ENCODE data around the gene PDP2.
A peak's percentile ranks its signal among the peaks of the same experiment; 100 is the strongest.

The PDP2 gene, protein sequence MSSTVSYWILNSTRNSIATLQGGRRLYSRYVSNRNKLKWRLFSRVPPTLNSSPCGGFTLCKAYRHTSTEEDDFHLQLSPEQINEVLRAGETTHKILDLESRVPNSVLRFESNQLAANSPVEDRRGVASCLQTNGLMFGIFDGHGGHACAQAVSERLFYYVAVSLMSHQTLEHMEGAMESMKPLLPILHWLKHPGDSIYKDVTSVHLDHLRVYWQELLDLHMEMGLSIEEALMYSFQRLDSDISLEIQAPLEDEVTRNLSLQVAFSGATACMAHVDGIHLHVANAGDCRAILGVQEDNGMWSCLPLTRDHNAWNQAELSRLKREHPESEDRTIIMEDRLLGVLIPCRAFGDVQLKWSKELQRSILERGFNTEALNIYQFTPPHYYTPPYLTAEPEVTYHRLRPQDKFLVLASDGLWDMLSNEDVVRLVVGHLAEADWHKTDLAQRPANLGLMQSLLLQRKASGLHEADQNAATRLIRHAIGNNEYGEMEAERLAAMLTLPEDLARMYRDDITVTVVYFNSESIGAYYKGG

GRCh38 chr16:66880288-66881013 is at the start of gene PDP2:
Gene PDP2 (plus strand): TSS chr16:66880515. CDS start chr16:66884285, 3,770 bp downstream.
- DNase-seq (ENCODE audit: low read depth): peak; percentile 85

DNA sequence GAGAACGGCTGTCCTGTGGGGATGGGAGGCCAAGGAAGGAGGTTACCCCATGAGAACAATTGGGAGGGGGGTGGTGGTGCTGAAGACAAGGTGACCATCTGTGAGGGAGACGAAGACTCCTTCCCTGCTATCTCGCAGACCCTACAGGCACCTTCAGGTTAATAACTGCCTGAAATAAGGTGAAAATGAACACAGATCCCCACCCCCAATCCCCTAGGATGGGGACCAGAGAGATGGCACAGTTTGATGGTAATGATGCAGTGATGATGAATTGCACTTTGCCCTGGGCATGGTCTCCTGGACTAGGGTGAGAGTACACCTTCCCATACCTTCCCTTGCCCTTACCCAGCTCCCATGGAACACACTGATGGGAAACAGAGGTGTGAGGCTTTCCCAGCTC is 48.1 kb upstream of the PDP2 start:
- DNase-seq (ENCODE audit: low read depth): no peak

GRCh38 chr16:66832661-66833305 is 47.5 kb upstream of the PDP2 start:
- DNase-seq (ENCODE audit: low read depth): no peak

DNA sequence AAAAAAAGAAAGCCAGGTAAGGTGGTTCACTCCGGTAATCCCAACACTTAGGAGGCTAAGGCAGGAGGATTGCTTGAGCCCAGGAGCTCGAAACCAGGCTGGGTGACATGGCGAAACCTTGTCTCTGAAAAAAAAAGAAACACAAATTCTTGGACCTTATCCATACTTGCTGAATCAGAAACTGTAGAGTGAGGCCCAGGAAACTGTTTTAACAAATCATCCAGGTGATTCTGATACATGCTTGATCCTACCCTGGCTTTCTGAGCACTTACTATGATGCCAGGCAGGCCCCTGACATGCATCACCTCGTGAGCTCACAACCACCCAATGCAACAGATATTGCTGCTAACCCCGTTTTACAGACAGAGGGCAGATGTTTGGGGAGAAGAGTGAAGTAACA is 45.6 kb upstream of the PDP2 start:
- no peak for DNase-seq (ENCODE audit: low read depth)

- DNase-seq (ENCODE audit: low read depth): no peak
These were observed 39.4 kb upstream of the PDP2 start for GRCh38 chr16:66840883-66841282.

DNA sequence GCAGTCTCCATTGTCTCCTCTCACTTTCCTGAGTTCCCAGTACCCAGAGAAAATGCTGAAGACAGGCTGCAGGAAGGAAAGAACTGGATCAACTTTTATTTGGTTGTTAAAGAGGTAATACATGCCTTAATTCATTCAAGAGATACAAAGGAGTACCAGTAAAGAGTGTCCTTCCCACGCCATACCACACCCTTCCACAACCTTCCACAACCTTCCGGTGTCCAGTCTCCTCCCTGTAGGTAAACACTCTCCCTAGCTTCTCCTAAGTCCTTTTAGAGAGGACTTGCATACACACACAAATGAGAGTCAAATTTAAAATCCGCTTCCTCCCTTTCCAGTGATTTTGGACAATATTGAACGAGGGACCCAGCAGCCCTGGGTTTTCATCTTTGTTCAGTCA is 38.9 kb upstream of the PDP2 start:
- DNase-seq (ENCODE audit: low read depth): no peak

DNA sequence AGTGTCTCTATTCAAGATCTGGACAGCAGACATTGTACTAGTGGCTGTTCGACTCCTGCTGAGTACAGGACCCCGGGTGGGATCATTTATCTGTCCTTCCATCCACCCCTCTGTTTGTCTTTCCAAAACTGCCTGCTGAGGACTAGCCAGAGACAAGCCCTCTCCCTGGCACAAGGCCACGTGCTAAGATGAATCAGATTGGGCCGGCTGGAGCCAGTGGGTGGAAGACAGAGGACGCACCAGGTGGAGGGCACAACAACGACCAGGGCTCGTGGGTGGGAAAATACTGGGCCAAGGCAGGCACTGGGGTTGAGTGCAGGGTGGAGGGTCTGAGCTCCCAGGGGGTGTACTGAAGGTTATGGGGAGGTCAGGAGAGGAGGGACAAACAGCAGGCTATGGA is 37.5 kb upstream of the PDP2 start:
- DNase-seq (ENCODE audit: low read depth): no peak

- no peak for DNase-seq (ENCODE audit: low read depth)
These were observed 37.1 kb upstream of the PDP2 start for GRCh38 chr16:66843191-66843590.

- DNase-seq (ENCODE audit: low read depth): no peak
These were observed 36.3 kb upstream of the PDP2 start for GRCh38 chr16:66844009-66844341.

DNA sequence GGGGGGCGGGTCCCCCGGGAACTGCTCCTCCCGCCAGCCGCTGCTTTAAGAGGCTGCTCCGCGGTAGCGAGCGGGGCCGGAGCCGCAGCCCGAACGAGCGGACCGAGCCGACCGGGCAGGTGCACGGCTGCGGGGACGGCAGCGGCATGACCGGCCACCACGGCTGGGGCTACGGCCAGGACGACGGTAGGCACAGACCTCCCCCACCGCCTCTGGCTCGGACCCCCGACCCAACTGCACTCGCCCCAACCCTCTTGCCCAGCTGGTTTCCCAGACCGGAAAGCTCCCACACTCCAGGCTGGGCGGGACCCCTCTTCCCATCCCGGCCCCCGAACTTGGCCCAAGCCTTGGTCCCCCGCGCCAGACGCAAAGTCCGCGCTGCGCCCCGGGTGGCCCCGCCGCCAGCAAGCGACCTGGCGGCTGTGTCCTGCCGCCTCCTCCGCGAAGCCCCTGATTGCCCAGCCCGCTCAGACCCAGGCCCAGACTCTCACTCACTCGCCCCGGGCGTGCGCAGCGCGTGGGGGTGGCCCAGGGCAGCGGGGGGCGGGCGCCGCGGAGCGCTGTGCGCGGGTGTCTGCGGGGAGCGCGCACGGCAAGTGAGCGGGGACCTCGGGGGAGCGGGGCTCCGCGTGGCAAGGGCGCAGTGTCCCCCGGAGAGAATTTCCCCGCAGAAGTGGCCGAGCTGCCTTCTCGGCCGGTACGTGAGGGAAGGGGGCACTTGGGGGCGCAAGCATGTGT is 35.8 kb upstream of the PDP2 start, which contains the start of gene CA7:
TSS of gene CA7 (plus strand) at position 73 of the 738 bp plus-strand sequence. CDS start at position 147, 74 bp downstream.
- DNase-seq (ENCODE audit: low read depth): no peak

DNA sequence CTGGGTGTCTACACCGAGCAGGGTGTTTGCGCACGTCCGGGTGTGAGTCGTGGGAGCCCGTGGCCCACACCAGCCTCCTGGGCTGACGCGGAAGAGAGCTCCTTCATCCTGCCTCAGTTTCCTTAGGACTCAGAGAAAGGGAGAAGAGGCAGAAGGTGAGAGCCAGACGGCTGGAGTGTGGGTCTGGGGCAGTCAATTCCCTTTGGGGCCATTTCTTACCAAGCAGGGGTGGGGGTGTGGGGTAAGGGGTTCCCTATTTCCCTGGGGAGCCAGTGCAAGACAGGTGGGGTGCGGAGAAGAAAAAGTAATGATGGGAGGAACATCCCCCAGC is 35.3 kb upstream of the PDP2 start:
- no peak for DNase-seq (ENCODE audit: low read depth)

DNA sequence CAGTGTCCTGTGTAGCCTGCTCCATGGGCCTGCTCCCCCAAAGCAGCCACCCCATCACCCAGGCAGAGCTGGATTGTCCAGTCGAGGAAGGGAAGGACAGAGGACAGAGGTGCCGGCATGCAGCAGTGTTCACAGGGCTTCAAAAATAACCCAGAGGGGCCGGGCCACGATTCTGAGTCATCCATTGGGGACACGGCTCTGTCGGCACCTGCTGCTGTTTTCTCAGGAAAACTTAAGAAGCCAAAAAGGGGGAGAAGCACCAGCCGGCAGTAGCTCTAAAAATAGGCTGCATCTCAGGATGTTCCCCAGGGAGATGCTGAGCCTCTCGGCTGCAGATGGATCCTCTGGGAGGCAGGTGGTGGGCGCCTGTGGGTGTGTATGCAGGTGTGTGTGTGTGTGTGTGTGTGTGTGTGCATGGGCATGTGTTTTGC is 34.5 kb upstream of the PDP2 start:
- no peak for DNase-seq (ENCODE audit: low read depth)

GRCh38 chr16:66846266-66846665 is 34.0 kb upstream of the PDP2 start:
- no peak for DNase-seq (ENCODE audit: low read depth)

- no peak for DNase-seq (ENCODE audit: low read depth)
These were observed 33.5 kb upstream of the PDP2 start for GRCh38 chr16:66846831-66847230.

DNA sequence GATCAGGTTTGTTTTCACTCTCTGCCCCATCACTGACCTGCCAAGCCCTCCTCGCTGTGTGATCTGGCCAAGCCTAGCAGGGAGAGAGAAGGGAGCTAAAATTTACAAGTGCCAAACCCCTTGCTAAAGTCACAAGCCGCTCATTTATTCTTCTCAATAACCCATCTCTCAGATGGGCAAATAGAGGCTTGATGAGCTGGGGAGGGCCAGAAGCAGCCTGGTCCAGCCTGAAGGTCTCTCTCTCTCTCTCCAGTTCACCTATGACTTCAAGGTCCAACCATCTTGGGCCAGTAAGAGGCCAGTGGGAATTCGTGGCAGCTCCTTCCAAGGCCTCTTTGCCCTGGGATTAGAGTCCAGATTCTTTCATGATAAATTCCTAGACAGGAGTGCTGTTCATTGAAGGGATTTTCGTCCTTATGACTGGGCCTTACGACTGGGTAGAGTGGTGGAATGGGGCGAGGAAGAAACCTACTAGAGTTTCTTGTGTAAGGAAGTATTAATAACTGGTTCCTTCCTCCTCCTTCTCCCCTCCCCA is 32.7 kb upstream of the PDP2 start:
- DNase-seq (ENCODE audit: low read depth): no peak

DNA sequence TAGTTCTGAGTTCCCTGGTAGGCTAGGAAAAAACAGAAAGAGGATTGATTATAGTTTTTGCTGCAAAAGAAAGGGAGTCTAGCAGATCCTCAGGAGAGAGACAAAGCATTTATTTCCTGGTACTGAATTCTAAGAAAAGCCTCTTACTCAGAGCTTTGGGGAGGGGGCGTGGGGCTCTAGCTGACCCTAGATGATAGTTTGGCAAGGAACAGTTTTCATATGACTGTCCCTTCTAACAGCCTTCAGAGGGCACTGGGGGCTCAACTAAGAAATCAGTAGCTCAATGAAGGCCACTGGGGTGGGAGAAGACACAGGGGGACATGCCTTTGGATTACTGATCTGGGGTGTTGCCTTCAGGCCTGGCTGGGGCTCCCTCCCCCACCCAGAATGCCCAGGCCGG is 32.1 kb upstream of the PDP2 start:
- no peak for DNase-seq (ENCODE audit: low read depth)

DNA sequence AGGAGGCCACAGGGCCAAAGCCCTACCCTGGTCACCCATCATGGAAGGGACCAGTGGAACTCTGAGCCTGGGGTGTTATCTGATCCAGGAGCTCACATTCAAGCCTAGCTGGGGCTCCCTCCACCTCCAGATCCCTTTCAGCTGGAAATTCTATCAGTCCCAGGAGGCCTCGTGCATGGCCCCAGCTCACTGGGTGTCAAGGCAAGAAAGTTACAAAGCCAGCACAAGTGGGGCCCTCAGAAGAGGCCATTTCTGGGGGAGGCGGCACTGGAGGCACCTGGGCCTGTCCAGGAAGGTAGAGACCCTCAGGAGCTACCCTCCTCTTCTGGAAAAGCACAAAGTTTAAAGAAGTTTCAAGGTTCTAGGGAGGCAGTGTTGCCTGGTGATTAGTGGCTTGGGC is 31.3 kb upstream of the PDP2 start:
- no peak for DNase-seq (ENCODE audit: low read depth)

DNA sequence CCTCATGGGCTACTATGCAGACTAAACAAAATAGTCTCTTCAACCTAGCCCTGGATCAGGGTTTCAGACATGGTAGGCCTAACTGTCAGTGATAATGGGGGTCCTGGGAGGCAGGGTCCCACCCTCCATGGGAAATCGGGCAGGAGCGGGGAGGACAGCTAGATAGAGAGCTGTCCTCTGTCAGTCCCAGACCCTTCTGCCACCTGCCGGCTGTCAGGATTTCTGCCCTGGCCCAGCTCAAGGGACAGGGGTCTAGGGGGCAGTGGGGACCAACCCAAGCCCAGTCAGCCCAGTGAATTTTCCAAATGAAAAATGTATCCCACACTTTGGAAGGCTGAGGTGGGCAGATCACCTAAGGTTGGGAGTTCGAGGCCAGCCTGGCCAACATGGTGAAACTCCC is 30.8 kb upstream of the PDP2 start:
- DNase-seq (ENCODE audit: low read depth): no peak

DNA sequence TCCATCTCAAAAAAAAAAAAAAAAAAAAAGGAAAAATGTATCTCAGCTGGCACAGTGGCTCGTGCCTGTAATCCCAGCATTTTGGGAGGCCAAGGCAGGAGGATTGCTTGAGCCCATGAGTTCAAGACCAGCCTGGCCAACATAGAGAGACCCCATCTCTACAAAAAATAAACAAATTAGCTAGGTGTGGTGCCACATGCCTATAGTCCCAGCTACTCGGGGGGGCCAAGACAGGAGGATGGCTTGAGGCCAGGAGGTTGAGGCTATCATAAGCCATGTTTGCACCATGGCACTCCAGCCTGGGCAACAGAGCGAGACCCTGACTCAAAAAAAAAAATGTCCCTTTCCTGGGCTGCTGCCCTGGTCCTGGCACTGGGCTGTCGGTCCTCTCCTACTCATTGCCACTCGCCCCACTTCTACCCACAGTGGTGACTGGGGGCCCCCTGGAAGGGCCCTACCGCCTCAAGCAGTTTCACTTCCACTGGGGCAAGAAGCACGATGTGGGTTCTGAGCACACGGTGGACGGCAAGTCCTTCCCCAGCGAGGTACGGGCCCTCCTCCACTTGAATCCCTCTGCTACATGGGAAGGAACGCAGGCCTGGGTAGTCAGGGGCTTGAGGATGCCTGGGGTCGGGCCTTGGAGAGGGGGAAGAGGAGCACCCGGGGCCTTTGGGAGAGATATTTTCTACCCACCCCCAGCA is 30.1 kb upstream of the PDP2 start:
- no peak for DNase-seq (ENCODE audit: low read depth)

DNA sequence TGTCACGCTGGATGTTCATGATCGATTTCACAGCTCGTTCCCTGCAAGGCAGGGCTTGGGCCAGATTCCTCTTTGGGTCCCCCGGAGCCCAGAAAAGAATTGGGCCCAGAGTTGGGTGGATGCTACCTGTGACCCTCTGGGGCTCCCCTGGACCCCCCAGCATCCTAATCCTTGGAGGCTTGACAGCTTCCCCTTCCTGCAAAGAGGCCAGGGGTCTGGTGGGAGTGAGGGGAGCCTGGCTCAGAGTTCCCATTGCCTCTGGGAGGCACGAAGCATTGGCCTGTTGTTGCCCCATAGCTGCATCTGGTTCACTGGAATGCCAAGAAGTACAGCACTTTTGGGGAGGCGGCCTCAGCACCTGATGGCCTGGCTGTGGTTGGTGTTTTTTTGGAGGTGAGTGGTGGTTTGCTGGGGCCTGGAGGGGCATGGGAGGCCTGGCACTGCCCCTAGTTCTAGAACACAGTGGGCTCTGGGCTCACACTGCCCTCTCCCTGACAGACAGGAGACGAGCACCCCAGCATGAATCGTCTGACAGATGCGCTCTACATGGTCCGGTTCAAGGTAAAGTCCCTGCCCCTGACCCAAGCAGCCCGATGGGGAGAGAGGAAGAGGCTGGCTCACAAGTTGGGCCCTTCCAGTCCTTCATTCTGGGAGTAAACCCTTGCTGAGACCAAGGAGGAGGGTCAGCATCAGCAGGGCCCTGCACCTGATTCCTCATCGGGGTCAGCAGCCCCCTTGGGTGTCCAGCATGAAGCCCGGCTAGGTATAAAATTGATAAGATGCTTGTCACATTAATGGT is 28.9 kb upstream of the PDP2 start:
- DNase-seq (ENCODE audit: low read depth): no peak
